Amygdala (tissue), 56 donors: ENCODE results near the gene LMAN2L.

ENCODE experiments used
- DNase-seq, 56 donors: peaks; one replicate each; lab custom pipeline; 2025; lab: John Stamatoyannopoulos, UW

Gene LMAN2L

DNA sequence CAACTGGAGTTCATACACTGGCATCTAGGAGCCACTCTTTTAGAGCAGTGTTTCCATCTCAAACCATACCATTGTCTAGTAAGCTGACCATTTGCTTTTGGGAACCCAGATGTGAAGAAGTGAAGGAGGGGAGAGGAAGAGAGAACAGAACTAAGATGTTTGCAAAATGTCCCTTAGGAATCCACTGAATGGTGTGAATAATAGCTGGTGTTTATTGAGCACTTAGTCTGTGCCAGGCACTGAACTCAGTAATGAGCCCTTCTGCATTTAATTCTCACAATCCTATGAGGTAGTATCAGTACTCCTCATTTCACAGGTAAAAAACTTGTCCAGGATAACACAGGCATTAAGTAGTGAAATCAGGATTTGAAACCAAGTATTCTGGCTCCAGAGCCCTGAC, 23.5 kb downstream of the LMAN2L start:
- DNase-seq: no peak

DNA sequence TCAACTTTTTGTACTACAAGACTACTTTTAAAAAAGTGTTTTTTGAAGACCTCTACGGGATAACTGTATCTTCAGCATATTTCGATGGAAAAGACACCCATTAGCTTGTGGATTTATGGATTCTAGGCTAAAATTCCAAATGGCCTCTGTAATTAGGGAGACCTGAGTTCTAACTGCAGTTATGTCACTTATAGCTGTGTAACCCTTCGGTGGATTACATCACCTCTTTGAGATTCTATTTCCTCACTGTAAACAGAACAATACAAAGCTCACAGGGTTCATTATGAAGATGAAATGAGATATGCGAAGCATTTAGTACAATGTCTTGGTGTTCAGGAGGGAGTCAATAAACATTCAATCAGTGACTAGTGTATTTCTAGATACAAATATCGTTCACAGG, 24.2 kb downstream of the LMAN2L start:
- no peak for DNase-seq

DNA sequence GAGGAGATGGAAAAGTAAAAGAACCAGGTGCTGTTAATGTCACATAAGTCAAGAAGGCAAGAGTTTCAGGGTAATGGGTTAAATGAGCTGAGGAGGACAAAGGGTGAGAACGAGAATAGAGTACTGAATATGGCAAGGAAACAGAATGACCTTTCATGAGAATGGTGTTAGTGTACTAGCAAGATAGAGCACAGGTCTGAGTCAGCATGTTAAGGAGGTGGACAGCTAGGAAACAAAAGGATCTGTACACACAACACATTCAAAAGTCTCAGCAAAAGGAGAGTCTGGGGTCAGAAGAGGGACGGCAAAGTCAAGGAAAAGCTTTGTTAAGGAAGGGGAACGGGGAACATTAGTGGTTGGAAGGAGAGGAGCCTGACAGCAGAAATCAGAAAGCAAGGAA, 28.9 kb downstream of the LMAN2L start:
- DNase-seq: no peak

DNA sequence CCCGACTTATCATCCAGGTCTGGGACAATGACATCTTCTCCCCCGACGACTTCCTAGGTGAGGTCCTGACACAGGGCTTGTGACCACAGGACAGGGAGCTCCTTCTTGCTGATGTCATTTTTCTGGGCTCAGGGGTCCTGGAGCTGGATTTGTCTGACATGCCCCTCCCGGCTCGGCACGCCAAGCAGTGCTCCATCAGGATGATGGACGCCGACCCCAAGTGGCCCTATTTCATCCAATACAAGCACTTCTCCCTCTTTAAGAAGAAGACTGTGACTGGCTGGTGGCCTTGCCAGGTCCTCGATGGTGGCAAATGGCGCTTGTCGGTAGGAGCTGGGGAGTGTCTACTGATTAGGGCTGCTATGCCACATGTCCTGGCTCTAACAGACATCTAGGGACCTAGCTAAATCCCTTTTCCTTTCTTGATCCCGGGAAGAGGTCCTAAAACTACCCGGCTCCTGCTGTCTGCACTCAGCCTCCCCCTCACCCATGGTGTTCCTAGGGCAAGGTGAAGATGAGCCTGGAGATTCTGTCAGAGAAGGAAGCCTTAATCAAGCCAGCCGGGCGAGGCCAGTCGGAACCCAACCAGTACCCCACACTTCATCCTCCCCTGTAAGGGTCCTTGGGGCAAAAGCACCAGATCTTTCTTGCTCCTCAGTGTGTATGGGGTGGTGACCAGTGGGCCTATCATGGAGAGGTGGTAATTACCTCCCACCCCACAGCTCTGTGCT, 36.7 kb downstream of the LMAN2L start:
- no peak for DNase-seq

DNA sequence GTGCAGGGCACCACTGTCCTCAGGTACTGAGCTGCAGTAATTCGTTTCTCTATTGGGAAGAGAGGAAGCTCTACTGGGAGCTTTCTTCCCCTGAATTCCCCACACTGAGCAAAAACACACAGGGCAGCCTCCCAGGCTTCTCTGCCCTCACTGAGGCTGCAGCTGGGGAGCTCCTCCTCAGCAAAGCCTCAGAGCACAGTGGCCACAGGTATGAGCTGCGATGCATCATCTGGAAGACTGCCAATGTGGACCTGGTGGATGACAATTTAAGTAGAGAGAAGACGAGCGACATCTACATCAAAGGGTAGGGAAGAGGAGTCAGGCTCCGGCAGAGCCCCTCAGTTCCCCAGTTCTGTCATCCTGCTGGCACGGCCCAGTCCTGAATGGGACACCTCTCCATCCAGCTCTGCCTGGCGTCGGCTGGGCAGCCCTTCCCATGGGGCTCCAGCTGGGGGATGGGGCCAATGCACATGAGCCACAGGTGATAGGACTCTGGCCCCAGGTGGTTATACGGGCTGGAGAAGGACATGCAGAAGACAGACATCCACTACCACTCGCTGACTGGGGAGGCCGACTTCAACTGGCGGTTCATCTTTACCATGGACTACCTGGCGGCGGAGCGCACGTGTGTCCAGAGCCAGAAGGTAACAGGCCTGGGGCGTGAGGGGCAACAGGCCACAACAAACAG, 37.6 kb downstream of the LMAN2L start:
- no peak for DNase-seq

DNA sequence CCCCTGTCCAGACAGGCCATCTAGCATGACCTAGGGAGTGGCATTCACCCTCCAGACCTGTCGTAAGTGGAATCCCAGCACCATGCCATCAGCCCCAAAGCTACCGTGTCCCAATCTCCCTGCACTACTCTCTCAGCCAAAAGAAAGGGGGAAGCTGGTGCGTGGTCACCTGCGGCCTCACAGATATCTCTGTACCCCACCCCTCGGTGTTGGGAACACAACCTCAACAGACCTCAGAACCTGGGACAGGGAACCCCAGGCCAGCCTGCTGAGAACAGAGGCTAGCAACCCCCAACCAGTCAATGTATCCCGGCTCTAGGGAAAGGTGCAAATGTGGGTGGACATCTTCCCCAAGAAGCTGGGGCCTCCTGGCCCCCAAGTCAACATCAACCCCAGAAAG, 38.2 kb downstream of the LMAN2L start:
- DNase-seq: no peak

DNA sequence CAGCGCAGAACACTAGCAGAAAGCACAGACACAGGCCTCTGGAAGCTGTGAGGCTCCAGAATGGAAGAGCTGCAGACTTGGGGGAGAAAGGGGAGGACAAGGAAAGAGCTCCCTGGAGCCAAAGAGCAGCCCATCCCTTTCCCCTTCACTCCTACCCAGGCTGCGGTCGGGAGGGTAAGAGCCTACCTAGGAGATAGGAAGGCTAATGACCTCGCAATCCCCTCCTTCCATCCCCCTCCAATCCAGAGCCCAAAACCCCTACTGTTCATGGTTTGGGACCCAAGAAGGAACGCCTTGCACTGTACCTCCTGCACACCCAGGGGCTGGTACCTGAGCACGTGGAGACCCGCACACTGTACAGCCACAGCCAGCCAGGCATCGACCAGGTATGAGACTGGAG, 39.8 kb downstream of the LMAN2L start:
- no peak for DNase-seq

DNA sequence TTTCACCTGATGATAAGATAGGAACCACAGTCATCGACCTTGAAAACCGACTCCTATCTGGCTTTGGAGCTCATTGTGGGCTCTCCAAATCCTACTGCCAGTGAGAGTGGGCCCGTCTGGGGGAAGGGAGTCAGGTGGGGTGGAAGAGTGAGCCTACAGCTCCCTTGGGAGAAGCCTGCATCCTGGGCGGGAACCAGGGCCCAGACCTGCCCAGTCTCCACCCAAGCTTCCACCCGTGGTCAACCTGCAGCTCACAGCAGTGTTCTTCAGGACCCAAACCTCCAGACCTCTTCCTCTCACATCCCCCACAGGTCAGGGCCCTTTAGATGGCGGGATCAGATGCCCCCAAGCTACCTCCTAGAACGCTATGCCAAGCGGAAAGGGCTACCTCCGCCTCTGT, 40.2 kb downstream of the LMAN2L start:
- DNase-seq: no peak

DNA sequence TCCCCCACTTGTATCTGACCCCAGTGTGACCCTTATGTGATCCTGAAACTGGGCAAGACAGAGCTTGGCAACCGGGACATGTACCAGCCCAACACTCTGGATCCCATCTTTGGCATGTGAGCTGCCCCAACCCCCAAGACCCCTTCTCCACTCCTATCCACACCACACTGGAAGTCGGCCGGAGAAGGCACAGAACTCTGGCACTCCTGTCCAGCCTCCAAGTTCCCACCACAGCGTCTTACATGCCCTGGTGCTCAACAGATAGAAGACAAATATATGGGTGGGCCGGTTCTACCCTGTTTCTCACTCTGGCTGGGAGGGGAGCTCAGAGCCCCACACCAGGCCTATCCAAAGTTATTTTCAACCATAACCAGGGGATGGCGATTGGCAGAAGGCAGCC, 40.8 kb downstream of the LMAN2L start:
- no peak for DNase-seq

DNA sequence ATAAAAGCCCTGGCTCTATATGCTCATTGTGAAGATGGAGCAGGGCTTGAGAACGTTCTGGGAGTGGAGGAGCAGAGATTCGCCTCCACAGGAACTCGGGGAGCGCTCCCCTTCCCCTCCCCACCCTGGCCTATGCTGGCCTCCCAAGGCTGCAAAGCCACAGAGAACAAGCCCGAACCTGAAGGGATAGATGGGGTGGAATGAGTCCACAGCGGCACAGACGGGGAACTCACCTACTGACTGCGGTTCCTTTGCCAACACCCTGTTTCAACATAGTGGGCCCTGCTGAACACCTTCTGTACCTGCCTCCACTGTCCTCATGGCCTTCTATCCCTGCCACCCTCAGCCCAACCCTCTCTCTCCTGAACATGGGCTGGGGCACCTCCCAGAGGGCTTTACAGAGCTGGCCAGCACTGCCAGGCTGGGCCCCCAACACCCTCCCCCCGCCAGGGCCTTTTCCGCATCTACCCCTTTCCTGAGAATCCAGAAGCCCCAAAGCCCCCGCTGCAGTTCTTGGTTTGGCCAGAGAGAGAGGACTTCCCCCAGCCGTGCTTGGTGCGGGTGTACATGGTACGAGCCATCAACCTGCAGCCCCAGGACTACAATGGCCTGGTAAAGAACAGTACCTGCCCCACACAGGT, 41.5 kb downstream of the LMAN2L start:
- DNase-seq: no peak

DNA sequence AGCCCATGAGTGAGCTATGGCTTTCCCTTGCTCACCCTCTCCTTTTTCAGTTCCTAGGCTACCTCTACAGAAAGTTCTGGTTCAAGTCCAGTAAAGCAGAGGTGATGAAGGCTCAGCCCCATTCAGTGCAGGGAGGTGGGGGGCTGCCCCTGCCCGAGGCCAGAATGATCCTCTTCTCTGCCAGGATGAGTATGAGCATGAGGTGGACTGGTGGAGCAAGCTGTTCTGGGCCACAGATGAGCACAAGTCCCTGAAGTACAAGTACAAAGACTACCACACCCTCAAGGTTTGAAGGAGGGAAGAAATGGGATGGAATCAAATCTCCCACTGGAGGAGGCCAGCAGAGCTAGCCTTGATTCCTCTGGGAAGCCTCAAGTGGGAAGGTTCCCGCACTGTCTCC, 42.4 kb downstream of the LMAN2L start:
- DNase-seq: no peak

DNA sequence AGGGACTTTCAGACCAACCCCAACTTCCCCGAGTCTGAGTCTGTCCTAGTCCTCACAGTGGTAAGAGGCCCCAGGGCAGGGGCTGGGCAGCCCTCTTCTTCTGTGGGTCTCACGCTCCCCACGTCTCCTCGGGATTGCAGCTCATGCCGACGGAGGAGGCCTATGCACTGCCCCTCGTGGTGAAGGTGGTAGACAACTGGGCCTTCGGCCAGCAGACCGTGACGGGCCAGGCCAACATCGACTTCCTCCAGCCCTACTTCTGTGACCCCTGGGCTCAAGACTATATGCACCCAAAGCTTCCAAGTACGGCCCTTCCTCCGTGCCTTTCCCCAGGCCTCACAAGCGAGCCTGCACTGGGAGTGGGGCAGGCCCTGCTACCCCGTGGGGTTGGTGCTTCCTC, 44.3 kb downstream of the LMAN2L start:
- DNase-seq: no peak

DNA sequence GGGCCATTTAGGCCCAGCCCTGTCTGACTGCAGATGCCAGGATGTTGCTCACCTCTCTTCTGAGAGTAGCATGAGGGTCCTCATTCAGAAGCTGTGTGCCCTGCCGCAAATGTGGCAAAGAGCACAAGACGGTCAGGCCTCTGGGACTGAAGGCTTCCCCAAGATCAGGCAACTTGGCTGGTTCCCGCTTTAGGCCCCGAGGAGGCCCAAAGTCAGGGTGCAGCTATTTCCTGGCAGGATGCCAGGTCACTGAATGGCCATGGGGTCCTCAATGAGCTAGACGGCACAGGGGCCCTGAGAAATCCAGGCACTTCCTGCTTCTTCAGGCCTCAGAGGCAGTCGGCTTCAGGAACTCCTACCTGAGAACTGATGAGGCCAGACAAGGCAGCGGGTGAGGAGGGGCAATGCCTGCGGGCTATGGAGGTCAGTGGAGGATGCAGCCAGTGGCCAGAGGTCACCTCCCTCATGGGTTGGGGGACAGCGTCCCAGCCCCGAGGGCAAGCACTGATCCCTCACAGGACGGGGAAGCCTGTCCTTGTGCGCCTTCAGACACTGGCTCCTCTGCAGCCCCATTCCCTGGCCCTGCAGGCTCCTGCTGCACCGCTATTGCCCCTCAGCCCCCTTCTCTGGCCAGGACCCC, 44.9 kb downstream of the LMAN2L start:
- no peak for DNase-seq

DNA sequence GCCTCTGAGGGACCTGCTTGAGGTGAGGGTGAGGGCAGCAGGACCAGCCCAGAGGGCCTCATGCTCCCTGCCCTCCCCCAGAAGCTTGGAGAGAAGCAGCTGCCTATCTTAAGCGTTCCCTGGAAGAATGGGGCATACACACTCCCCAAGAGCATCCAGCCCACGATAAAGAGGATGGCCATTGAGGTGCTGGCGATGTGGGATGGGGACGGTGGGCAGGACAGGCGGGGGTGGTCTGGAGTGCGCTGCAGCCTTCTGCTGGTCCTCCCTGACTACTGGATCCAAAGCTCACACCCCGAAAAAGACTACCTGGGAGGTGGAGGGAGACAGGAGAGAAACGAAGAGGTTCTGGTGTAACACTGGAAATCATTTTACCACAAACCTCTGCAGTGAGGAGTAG, 45.6 kb downstream of the LMAN2L start:
- no peak for DNase-seq

DNA sequence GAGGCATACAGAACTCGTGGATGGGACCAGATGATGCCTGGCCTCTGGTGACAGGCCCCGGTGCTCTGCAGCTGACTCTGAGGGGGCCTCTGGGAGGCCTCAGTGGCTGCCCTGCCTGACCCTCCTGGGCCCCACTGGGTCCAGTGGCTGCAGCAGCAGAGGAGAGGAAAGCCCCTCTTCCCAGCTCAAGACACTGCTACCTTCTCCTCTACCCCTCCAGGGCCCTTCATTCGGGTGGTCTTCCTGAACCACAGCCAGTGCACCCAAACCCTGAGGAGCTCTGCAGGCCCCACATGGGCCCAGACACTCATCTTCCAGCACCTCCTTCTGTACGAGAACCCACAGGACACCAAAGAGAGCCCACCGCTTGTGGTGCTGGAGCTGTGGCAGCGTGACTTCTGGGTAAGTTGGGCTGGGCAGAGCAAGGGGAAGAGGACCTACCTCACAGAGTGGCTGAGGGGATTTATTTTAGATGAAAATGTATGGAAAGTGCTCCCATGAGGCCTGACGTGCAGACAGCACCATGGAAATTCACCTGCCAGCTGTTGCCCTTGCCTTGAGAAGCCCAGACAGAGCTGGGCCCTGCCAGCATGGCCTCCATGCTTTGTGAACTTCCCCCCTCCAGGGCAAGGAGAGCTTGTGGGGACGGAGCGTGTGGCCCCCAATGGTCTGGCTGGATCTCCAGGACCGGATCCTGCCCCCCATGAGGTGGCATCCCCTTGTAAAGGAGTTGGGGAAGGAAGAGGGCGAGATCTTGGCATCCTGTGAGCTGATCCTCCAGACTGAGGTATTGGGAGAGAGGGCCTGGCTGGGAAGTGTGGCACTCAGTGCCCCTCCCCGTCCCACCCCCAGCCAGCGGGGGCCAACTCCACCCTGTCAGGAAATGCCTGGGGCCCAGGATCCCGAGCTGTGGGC, 46.3 kb downstream of the LMAN2L start:
- DNase-seq: no peak

DNA sequence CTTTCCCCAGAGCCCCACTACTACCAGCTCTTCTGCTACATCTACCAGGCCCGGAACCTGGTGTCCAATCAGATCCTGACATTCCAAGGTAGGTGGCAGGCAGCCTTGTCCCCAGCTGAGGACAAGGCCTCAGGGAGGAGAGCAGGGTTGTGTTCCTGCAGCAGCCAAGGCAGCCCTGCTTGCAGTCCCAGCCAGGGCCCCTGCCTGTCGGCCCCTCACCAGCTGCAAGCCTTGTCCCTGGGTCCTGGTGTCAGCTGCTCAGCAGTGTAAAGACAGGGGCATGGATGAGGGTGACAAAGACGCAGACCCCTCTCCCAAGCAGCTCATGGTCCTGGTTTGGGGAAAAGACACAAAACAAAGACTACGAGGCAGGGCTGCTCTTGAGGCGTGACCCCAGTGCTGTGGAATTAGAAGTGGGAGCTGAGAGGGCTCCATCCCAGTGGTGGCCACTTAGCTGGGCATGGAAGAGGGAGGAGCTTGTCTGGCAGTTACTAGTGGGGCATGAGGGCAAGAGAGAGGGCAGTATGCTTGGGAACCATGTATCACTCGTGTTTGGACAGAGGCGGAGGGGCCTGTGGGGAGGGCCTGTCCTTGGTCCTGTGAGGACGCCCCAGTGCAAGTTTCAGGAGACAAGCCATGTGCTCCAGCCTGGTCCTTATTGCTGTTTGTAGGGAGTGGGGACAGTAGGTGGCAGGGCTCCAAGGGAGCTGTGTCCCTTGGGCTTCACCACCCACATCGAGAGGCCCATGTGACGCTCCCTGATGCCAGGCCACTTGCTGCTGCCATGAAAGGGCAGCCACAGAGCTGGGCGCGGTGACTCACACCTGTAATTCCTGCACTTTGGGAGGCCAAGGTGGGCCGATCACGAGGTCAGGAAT, 47.5 kb downstream of the LMAN2L start:
- DNase-seq: no peak

DNA sequence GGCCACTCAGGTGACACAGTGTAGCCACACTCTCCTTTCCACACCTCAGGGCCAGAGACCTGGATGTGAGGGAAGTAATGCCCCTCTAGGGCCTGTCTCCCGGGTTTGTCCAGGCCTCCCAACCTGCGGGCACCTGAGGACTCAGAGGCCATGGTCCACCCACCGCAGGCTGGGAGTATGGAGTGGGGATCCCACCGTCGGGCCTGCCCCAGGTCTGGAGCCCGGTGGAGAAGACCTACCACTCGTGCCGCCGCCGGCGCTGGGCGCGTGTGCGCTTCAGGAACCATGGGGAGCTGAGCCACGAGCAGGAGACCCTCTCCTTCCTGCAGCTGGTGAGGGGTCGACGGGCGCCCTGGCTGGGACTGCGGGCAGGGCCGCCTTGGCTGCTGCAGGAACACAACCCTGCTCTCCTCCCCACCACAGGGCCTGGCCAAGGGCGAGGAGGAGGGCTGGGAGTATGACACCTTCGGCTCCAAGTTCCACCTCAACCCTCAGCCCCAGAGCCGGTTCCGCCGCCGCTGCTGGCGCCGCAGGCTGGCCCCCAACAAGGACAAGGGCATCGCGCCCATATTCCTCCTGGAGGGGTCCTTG, 48.7 kb downstream of the LMAN2L start:
- no peak for DNase-seq

DNA sequence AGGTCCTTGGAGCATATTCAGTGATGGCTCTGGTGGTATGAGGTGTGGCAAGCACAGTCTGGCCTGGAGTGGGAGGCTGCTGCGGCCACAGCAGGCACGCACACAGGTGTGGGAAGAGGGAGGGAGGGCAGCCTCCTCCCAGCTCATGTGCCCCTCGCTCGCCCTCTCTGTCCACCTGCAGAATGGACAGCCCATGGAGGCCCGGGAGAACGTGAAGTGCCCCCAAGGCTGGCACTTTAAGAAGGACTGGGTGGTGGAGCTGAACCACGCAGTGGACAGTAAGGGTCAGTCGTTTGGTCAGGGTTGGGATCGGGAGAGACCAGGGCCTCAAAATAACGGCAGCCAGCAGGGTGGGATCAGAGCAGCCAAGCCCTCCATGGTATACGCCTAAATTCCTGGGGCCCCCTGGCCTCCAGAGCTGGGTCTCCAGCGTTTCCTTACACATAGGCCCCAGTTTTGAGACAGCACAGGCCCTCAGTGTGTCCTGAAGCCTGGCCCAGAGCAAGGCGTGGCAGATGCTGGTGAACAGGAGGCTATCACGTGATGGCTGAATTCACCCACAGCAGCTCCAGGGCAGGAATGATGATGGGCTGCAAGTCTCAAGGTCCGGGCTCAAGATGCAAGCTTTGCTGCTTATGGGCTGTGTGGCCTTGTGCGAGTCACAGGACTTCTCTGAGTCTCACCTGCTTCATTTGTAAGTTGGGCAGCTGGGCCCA, 49.4 kb downstream of the LMAN2L start:
- DNase-seq: no peak
